ENCODE measurements around the gene KRT3.

GRCh38 chr12:52798003-52798670 is 2.2 kb upstream of the KRT3 start:
- peak; percentile 11 for TF ChIP-seq POLR2A (IDR thresholded peaks at IDR 0.05; ENCODE audit: low read length)
- no peak for TF ChIP-seq GATA1 (IDR thresholded peaks at IDR 0.05; ENCODE audit: low read depth, low read length)

Data from erythroblast (primary cell).